Hematopoietic multipotent progenitor cell treated with erythropoietin and hydrocortisone succinate and interleukin-3 and kit ligand, for 6 days (in vitro differentiated cells): Measurements from ENCODE around the gene CRPPA.
A peak's percentile ranks its signal among the peaks of the same experiment; 100 is the strongest.

Experiments used
- DNase-seq: peaks from one replicate; pipeline ENCODE4 v3.0.0-alpha.2; 2015

The CRPPA gene

DNA sequence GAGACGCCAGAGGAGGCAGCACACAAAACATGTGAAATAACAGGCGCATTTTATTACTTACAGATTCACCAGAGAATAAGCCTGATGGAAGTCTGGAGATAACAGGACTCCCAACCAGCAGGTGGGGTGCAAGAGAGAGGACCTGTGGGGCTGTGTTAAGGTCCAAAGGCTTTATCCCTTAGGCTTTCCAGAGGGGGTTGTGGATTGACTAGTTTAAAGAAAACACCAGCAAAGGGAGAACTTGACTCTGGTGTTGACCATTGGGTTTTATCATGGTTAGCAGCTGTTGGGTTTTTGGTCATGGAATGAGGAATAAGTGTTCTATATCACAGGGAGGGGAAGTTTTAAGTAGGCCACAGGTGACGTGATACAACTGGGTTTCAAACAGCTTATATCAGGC is 1.6 kb upstream of the CRPPA start:
- DNase-seq, result no peak

- peak; percentile 36 for DNase-seq
Observed at GRCh38 chr7:16422103-16422435, 731 bp upstream of the CRPPA start.

DNA sequence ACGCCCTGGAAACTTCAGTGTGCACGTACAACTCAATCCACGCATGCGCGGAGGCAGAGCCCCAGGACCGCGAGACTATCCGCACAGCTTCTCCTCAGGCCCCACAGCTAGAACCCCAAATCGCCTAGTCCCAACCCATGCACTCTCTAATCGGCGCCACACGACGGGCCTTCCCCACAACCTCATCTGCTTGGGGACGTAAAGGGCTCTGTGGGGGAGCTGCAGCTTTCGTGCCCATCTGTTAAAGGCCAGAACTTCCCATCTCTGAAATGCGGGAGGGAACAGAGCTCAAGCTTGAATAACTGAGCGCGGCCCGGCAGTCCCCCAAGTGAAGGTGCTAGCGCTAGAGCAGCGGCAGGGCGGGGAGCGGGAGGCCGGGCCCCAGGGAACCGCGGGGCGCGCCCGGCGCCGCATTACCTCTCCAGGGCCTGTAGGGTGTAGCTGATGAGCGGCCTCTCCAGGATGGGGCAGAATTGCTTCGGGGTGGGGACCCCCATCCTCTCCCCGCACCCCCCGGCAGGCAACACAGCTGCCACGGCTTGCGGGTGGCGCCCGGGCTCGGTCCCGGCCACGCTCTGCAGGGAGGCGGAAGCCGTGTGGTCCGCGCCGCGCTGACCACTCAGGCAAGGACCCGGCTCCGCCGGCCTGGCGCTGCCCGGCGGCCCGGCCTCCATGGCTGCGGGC is 547 bp downstream of the CRPPA start:
- peak; percentile 98 for DNase-seq

GRCh38 chr7:16420329-16420648 is 1.0 kb downstream of the CRPPA start:
- no peak for DNase-seq

GRCh38 chr7:16419859-16420258 is 1.5 kb downstream of the CRPPA start:
- peak; percentile 24 for DNase-seq

DNA sequence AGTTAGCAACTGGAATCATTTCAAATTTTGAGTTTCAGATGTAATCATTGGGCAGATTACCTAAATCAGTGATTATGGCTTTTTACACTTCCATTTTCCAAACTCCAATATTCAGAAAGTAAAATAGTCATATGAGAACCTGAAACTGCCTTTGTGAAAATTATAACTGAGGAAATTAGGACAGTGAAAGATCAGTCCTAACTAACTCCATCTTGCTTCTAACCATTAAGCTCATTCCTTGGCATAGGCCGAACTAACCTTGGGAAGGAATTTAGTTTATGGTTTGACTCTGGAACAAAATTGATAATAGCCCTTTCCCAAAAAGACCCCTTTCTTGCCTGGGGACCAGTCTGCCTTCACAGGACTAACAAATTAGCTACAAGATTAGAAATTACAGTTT is 2.2 kb downstream of the CRPPA start:
- no peak for DNase-seq

DNA sequence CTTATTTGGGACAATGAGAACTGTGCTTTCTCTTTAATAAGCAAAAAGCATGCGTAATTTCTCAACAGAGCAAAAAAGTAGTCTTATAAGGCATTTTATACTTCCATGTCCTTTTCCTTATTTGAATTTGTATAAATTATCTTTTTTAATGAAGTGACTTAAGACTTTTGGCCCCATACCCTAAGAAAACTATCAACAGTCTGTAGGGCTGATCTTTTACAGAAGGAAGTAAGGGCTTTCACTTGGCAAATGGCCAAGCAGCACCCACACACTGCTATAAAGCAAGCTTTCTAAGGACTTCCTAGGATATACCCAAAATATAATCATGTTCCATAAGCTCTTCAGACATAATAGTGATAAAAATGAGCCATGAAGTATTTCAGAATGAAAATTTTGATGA is 3.4 kb downstream of the CRPPA start:
- DNase-seq, result peak; percentile 55

DNA sequence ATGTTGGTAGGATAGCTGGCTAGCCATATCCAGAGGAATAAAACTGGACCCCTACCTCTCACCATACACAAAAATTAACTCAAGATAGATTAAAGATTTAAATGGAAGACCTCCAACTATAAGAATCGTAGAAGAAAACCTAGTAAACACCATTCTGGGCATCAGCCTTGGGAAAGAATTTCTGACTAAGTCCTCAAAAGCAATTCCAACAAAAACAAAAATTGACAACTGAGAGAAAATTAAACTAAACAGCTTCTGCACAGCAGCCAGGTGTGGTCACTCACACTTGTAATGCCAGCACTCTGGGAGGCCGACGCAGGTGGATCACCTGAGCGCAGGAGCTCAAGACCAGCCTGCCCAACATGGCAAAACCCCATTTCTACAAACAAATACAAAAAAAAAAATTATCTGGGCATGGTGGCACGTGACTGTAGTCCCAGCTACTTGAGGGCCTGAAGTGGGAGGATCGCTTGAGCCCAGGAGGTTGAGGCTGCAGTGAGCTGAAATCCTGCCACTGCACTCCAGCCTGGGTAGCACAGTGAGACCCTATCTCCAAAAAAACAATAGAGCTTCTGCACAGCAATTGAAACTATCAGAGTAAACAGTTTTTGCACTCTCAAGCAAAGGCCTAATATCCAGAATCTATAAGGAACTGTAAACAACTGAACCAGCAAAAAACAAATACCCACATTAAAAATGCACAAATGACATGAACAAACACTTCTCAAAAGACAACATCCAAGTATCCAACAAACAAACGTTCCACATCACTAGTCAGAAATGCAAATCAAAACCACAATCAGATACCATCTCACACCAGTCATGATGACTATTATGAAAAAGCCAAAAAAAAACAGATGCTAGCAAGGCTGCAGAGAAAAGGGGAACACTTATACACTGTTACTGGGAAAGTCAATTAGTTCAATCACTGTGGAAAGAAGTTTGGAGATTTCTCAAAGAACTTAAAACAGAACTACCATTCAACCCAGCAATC is 4.8 kb downstream of the CRPPA start:
- peak; percentile 70 for DNase-seq

GRCh38 chr7:16412274-16413254 is 8.8 kb downstream of the CRPPA start:
- DNase-seq, result no peak

- DNase-seq, result no peak
Observed at GRCh38 chr7:16411391-16411790, 9.9 kb downstream of the CRPPA start.

GRCh38 chr7:16409777-16410176 is 11.6 kb downstream of the CRPPA start:
- no peak for DNase-seq

DNA sequence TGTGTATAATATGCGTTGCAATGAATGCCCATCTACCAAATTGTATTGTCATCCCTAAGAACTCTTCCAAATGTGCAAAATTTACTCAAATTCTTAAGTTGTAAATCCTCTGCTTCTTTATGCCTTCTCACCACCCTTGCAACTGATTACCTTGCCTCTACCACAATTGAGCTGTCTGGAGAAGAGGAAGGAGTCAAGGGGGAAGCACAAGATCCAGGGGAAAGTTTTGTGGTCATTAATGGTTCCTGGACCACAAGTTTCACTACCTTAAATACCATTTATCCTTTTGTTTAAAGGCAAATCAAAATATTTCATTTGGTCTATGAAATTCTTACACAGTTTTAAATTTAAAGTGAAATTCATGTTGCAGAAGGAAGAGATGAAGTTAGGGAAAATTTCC is 16.7 kb downstream of the CRPPA start:
- no peak for DNase-seq

- no peak for DNase-seq
Observed at GRCh38 chr7:16403475-16403874, 17.9 kb downstream of the CRPPA start.

- no peak for DNase-seq
Observed at GRCh38 chr7:16402940-16403339, 18.4 kb downstream of the CRPPA start.

DNA sequence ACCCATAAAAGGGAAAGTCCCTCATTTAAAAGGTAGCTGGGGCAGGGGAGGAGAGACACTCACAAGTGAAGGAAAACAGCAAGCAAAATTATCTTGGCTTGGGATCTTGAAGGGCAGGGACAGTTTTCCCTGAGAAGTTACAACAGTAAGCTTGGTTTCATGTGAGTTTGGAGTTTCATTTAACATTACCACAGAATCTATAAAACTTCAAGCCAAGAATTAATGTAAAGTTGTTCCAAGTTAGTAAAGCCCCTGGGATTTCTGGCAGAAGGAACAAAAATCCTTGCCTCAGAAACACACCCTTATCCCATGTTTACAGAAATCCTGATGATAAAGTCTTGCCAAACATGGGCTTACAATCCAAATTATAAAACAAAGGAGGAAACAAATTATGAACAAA is 19.2 kb downstream of the CRPPA start:
- no peak for DNase-seq

DNA sequence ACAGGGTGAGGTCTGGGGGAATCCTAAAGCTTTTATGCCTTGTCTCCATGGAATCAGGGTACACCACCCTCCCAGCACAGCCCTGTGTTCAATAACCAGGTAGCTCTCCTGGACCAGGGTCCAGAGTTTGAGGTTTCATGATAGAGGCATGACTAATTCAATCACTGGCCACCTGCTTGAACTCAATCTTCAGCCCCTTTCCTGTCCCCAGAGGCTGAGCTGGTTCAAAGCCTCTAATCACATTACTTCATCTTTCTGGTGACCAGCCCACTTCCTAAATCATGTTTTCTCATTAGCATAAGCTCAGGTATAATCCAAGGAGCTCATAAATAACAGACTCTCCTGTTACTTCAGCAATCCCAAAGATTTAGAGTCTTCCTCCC is 20.5 kb downstream of the CRPPA start:
- DNase-seq, result no peak

GRCh38 chr7:16399916-16400892 is 21.1 kb downstream of the CRPPA start:
- DNase-seq, result no peak

GRCh38 chr7:16399265-16399831 is 22.0 kb downstream of the CRPPA start:
- DNase-seq, result no peak

DNA sequence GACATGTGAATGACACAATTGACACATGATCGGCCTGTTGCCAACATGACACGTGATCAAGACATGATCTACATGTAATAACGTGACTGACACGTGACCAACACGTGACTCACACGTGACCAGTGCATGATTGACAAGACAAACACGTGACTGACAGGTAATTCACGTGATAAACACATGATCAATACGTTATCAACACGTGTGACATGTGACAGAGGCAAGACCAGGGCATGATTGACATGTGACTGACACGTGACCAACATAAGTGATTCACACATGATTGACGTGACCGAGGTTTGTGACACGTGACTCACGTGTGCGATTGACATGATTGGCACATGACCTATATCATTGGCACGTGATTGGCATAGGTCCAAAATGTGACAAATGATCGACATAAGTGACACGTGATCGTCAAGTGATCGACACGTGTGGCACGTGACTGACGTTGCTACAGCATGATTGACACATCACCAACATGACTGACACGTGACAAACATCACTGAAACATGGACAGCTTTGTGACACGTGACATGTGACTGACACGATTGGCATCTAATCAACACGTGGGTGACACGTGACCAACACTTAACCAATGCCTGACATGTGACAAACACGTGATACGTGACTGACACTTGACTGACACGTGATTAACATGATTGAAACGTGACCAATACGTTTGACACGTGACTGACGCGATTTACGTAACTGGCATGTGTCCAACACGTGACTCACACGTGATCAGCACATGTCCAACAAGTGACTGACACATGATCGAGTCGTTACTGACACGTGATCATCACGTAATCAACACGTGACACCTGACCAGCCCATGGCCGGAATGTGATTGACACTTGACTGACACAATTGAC is 23.0 kb downstream of the CRPPA start:
- DNase-seq, result no peak

GRCh38 chr7:16397501-16398145 is 23.7 kb downstream of the CRPPA start:
- DNase-seq, result no peak
